Small intestine (tissue), 7 donors: ENCODE data around the gene LRRC45. TPM values are rescaled to one million over a fixed set of nuclear protein-coding genes. Genes with fewer than 3 reads are reported as not detected.
"Not testable (repeated sequence)": the region's sequence is repeated elsewhere in the genome, so short reads cannot be mapped to it uniquely, and the experiment has no call there.

Source experiments
- DNase-seq, 2 donors: peaks; one replicate each; pipeline versions ENCODE4 v3.0.0 to v3.0.0-alpha.2; 2013
- FAIRE-seq: peaks from 2 replicates; lab custom pipeline; 2012; peaks lifted over from hg19 to GRCh38; lab: Jason Lieb, UNC
- H3K27ac ChIP-seq, 3 donors: one replicate each; pipeline ENCODE4 v1.5.1; 2013; ENCODE audit warnings: low read length in 2 of 3, mild to moderate bottlenecking in 2 of 3, control low read depth in 1 of 3, inconsistent platforms in 1 of 3, low read depth in 1 of 3, moderate library complexity in 1 of 3
- H3K27me3 ChIP-seq, 3 donors: one replicate each; pipeline ENCODE4 v1.6.1; 2013; ENCODE audit warnings: low read length in 3 of 3, inconsistent platforms in 1 of 3; ENCODE audit not compliant: control insufficient read depth in 3 of 3, insufficient read depth in 3 of 3
- H3K36me3 ChIP-seq, 3 donors: one replicate each; pipeline ENCODE4 v1.6.1; 2013; ENCODE audit warnings: low read length in 3 of 3, inconsistent platforms in 1 of 3, low read depth in 1 of 3, mild to moderate bottlenecking in 1 of 3, moderate library complexity in 1 of 3; ENCODE audit not compliant: control insufficient read depth in 3 of 3, insufficient read depth in 2 of 3
- H3K4me1 ChIP-seq, 3 donors: one replicate each; pipeline ENCODE4 v1.6.1; 2013; ENCODE audit warnings: low read length in 2 of 3, inconsistent platforms in 1 of 3, low read depth in 1 of 3, mild to moderate bottlenecking in 1 of 3, moderate library complexity in 1 of 3; ENCODE audit not compliant: control insufficient read depth in 3 of 3, insufficient read depth in 2 of 3
- H3K4me3 ChIP-seq, 3 donors: one replicate each; pipeline ENCODE4 v1.5.1; 2013; ENCODE audit warnings: low read length in 3 of 3, control low read depth in 1 of 3, inconsistent platforms in 1 of 3, low read depth in 1 of 3, mild to moderate bottlenecking in 1 of 3, moderate library complexity in 1 of 3
- H3K9me3 ChIP-seq, 2 donors: one replicate each; pipeline ENCODE4 v1.6.1; 2013; ENCODE audit warnings: low read depth in 1 of 2, low read length in 1 of 2; ENCODE audit not compliant: control insufficient read depth in 2 of 2, insufficient read depth in 1 of 2
- WGBS, 3 donors: extraction: QIAGEN DNeasy Blood & Tissue Kit; methylation state at CpG; one replicate each; pipeline ENCODE4 v1.1.7; 2013; 5-methylcytosine and 5-hydroxymethylcytosine counted together
- polyA plus RNA-seq, 4 donors: library from polyadenylated mRNA; stranded (reverse) in 3 of 4; unstranded in 1 of 4; fragments of 200-250 nt in 3 of 4; fragments of 120-200 nt in 1 of 4; gene quantifications; one replicate each; pipeline versions ENCODE4 v1.2.1 to v1.2.3, GENCODE V29; 2013
- donor health status: healthy with polysubstance abuse.
- donor health status: control.
- donor health status: control.
- donor health status: Bipolar disorder and iron deficiency.
- donor health status: healthy.

The LRRC45 gene
- polyA plus RNA-seq, 4 donors, result 10.8 to 26.7 (median 16.4) TPM

DNA sequence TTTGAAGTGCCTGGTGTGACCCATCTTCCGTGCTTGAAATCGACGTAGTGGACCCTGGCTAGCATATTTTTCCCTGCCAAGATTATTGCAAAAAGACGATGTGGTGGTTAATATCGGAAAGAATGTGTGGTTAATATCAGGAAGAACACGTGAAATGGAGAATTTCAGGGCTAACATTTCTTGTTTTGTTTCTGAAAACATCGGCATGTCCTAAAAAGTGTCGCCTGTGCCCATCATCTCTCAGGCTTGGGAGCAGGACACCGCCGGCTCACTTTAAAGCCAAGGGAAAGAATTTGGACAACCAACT lies 14.7 kb downstream of the LRRC45 start:
- no peaks in the 10 kb centered on the region for H3K27me3 ChIP-seq
- peaks cover 0 to 30% (median 0%) of the 10 kb centered on the region in 3 donors for H3K36me3 ChIP-seq
- DNase-seq (no peak), FAIRE-seq (no peak)
- H3K27ac ChIP-seq, result peak overlapping the region in 2 of 3 donors; percentile 68 to 93
- 5 to 8% (median 6%) methylated on average over 10 of the region's 10 CpGs for WGBS, 3 donors
- H3K4me1 ChIP-seq, result peaks cover 3 to 17% (median 5%) of the 10 kb centered on the region in 3 donors
- no peaks in the 10 kb centered on the region for H3K9me3 ChIP-seq
- peak overlapping the region in 1 of 3 donors; percentile 21 for H3K4me3 ChIP-seq

DNA sequence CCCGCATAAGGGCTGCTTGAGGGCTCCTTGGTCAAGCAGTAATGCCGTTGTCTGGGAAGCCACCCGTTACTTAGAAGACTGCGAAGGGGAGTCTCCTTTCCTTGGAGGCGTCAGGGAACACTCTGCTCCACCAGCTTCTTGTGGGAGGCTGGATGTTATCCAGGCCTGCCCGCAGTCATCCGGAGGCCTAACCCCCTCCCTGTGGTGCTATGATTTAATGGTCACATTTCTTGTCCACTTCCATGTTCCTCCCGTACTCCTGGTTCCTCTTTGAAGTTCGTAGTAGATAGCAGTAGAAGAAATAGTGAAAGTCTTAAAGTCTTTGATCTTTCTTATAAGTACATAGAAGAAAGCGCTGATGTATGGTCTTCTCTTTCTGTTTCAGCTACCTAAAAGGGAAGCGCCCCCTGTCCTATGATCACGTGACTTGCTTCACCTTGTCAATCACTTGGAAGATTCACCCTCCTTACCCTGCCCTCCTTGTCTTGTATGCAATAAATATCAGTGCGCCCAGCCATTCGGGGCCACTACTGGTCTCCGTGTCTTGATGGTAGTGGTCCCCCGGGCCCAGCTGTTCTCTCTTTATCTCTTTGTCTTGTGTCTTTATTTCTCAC lies 15.8 kb downstream of the LRRC45 start:
- peaks cover 0 to 22% (median 0%) of the 10 kb centered on the region in 3 donors for H3K36me3 ChIP-seq
- H3K4me1 ChIP-seq, result peaks cover 3 to 17% (median 5%) of the 10 kb centered on the region in 3 donors
- H3K9me3 ChIP-seq, FAIRE-seq, H3K27ac ChIP-seq, DNase-seq, H3K27me3 ChIP-seq, H3K4me3 ChIP-seq: not testable (repeated sequence)
- WGBS, 3 donors, result 84 to 87% (median 87%) methylated on average over 16 of the region's 16 CpGs

DNA sequence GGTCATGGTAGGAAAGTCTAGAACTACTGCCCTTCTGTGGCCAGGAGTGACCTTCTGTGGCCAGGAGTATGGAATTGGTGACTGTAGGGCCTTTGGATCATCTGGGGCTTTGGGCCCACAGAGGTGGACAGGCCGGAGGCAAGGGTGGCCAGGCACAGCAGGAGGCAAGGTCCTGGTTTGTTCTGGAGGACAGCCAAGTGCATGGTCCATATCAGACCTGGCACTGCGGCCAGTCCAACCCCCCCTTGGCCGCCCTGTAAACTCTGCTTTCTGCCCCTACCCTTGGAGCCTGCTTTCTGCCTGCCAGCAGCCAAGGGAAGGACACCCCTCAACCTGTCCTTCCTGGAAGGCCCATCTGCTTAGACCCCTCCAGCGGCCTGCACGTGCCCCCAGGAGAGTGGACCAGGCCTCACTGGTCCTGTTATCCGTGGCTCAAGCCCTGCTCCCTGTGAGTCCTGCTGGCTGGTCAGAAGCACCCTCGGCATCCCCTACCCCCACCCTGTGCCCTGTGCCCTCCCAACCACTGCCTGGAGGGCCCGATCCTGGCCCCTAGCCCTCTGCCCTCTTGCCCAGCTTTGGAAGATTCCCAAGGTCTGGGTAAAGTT lies 16.7 kb downstream of the LRRC45 start:
- H3K9me3 ChIP-seq, result no peaks in the 10 kb centered on the region
- no peak for FAIRE-seq
- H3K4me3 ChIP-seq, result no peak overlapping the region
- 85 to 95% (median 86%) methylated on average over 8 of the region's 8 CpGs for WGBS, 3 donors
- H3K4me1 ChIP-seq, result peaks cover 3 to 17% (median 5%) of the 10 kb centered on the region in 3 donors
- no peak overlapping the region for H3K27ac ChIP-seq
- peaks cover 0 to 15% (median 0%) of the 10 kb centered on the region in 3 donors for H3K36me3 ChIP-seq
- no peaks in the 10 kb centered on the region for H3K27me3 ChIP-seq
- no peak for DNase-seq

DNA sequence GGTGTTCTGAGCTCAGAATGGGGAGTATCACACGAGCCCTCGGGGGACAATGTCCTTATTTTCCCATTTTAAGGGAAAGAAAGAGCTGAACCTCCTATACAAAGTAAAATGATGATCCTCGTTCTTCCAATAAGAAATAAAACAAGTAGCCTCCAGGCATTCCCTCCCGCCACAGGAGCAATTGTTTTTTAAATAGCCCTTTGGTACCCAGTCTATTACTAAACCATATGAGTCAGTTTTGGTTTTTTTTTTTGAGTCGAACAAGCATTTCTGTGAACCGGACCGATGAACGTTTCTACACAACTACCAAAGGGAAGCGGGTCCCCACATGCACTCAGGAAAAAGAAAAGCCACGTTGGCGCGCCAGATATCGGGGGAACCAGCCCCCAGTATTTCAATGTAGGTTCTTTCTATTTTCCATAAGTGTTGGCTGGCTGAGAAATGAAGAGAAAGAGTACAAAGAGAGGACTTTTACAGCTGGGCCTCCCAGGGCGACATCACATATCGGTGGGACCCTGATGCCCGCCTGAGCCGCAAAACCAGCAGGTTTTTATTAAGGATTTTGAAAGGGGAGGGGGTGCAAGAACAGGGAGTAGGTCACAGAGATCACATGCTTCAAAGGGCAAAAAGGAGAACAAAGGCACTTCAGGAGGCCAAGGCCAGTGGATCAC lies 18.2 kb downstream of the LRRC45 start:
- DNase-seq, result no peak
- Histone ChIP-seq H3K4me3 (no peak overlapping the region), H3K27me3 (no peaks in the 10 kb centered on the region), H3K36me3 (peaks cover 0 to 5% (median 0%) of the 10 kb centered on the region in 3 donors), H3K9me3 (no peaks in the 10 kb centered on the region), H3K4me1 (peaks cover under 1 to 13% (median 3%) of the 10 kb centered on the region in 3 donors), H3K27ac (no peak overlapping the region)
- no peak for FAIRE-seq
- 86 to 88% (median 86%) methylated on average over 17 of the region's 17 CpGs for WGBS, 3 donors

DNA sequence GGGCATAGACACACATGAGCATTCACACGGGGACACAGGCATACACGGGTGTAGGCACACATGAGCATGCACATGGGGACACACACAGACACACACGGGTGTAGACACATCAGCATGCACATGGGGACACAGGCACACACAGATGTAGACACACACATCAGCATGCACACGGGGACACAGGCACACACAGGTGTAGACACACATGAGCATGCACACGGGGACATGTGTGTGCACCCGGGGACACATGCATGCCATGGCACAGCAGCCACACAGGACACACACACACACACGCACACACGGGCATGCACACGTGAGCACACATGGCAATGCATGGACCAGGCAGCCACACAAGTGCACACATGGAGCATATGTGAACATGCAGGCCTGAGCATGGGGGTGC lies 19.5 kb downstream of the LRRC45 start:
- H3K4me3 ChIP-seq, result no peak overlapping the region
- DNase-seq (no peak), FAIRE-seq (no peak)
- 85 to 93% (median 92%) methylated on average over 9 of the region's 9 CpGs for WGBS, 3 donors
- H3K27me3 ChIP-seq, result no peaks in the 10 kb centered on the region
- H3K4me1 ChIP-seq, result peaks cover 0 to 5% (median 0%) of the 10 kb centered on the region in 3 donors
- no peak overlapping the region for H3K27ac ChIP-seq
- peaks cover 0 to 14% (median 0%) of the 10 kb centered on the region in 3 donors for H3K36me3 ChIP-seq
- H3K9me3 ChIP-seq, result no peaks in the 10 kb centered on the region

DNA sequence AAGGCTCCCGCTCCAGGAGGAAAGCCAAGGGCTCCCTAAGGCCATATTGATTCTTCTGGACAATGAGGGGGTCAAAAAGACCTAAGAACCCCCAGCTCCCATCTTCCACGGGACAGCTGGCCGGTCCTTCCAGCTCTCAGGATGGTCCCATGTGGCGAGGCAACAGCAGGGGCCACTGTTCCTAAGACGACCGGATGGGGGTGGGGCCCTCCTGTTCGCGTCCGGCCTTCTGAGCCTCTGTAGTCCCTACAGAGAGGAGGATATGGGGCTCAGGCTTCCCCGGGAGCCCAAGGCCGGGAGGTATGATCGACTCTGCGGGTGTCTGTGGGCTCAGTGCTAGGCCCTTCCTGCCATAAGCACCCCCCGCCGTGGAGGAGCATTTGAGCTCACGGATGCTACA lies 20.4 kb downstream of the LRRC45 start:
- Histone ChIP-seq H3K27ac (no peak overlapping the region), H3K9me3 (no peaks in the 10 kb centered on the region), H3K36me3 (peaks cover 0 to 22% (median 2%) of the 10 kb centered on the region in 3 donors), H3K27me3 (no peaks in the 10 kb centered on the region), H3K4me3 (no peak overlapping the region), H3K4me1 (no peaks in the 10 kb centered on the region)
- 76 to 90% (median 88%) methylated on average over 16 of the region's 16 CpGs for WGBS, 3 donors
- DNase-seq (no peak), FAIRE-seq (no peak)

DNA sequence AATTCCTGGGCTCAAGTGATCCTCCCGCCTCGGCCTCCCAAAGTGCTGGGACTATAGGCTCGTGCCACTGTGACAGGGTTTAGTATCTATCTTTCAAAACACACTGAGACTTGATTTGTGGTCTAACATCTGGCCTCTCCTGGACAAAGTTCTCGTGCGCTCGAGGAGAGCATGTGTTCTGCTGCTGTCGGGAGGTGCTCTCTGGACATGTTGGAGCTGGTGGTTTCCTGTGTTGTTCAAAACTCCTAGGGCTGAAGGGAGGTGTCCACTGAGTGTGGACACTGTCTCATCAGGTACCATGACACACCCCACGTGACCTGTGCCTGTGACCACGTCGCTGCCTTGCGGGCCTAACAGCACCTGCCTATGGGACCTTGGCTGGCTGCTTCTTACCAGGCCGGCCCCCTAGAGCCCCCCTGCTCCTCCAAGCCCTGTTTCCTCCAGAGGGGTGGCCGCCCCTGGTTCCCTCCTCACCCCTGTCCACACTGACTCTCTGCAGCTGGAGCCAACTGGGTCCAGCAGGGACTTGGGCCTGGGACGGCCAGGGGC lies 22.9 kb downstream of the LRRC45 start:
- H3K9me3 ChIP-seq, result no peaks in the 10 kb centered on the region
- FAIRE-seq (no peak), DNase-seq (no peak)
- H3K36me3 ChIP-seq, result peaks cover 0 to 42% (median 2%) of the 10 kb centered on the region in 3 donors
- no peaks in the 10 kb centered on the region for H3K27me3 ChIP-seq
- H3K4me3 ChIP-seq, result no peak overlapping the region
- 59 to 74% (median 60%) methylated on average over 14 of the region's 14 CpGs for WGBS, 3 donors
- H3K27ac ChIP-seq, result no peak overlapping the region
- peaks cover 0 to 8% (median 1%) of the 10 kb centered on the region in 3 donors for H3K4me1 ChIP-seq

DNA sequence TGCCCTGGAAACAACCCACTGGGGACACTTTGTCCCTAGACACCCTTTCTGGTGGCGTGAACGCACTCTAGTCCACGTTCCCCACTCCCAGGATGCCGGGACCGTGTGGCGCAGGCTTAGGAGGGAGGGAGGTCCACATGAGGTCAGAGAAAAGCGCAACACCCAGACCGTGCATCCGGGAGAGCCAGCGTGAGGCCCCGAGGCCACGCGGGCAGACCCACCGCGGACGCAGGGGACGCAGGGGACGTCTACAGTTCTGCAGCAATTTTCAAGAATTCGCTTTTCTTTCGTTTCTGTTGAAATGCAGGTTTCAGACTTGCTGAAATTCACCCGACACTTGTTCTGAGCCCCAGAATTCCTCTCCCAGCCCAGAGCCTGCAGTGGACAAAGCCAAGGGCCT lies 23.8 kb downstream of the LRRC45 start:
- DNase-seq (no peak), FAIRE-seq (no peak)
- Histone ChIP-seq H3K9me3 (no peaks in the 10 kb centered on the region), H3K36me3 (peaks cover 0 to 42% (median 2%) of the 10 kb centered on the region in 3 donors), H3K4me3 (no peak overlapping the region), H3K27ac (no peak overlapping the region), H3K27me3 (no peaks in the 10 kb centered on the region), H3K4me1 (peaks cover 0 to 8% (median 1%) of the 10 kb centered on the region in 3 donors)
- 92 to 94% (median 92%) methylated on average over 21 of the region's 21 CpGs for WGBS, 3 donors
